Activated CD8-positive, alpha-beta memory T cell treated with anti-CD3 and anti-CD28 coated beads for 48 hours (primary cell): ENCODE results near the gene LETMD1.

Source experiments
- DNase-seq, 3 experiments: peaks; one replicate each; pipeline ENCODE4 v3.0.0-alpha.2; 2020; ENCODE audit warnings: low read depth in 2 of 3, low spot score in 2 of 3

LETMD1 gene

GRCh38 chr12:51025836-51026638 is 22.1 kb upstream of the LETMD1 start, which contains the start of gene SLC11A2:
SLC11A2 (minus strand) TSS chr12:51026384; CDS start chr12:51010728, 15,656 bp downstream.
- DNase-seq, result peak; percentile 82 to 91 (median 89)

- no peak for DNase-seq
These were observed 20.7 kb upstream of the LETMD1 start for GRCh38 chr12:51027342-51027835.

GRCh38 chr12:51028126-51028812 is 19.9 kb upstream of the LETMD1 start:
- no peak for DNase-seq

- DNase-seq, result no peak
These were observed 19.3 kb upstream of the LETMD1 start for GRCh38 chr12:51028813-51029150.

- no peak for DNase-seq
These were observed 15.1 kb upstream of the LETMD1 start for GRCh38 chr12:51033048-51033447.

- no peak for DNase-seq
These were observed 14.6 kb upstream of the LETMD1 start for GRCh38 chr12:51033457-51034089.

- no peak for DNase-seq
These were observed 11.8 kb upstream of the LETMD1 start for GRCh38 chr12:51036279-51036678.

GRCh38 chr12:51048661-51049251 is 629 bp downstream of the LETMD1 start:
- no peak for DNase-seq

- DNase-seq, result no peak
These were observed 1.4 kb downstream of the LETMD1 start for GRCh38 chr12:51049525-51049924.

- DNase-seq, result no peak
These were observed 3.7 kb downstream of the LETMD1 start for GRCh38 chr12:51051787-51052186.

GRCh38 chr12:51055060-51055459 is 6.9 kb downstream of the LETMD1 start:
- DNase-seq, result no peak

- no peak for DNase-seq
These were observed 8.1 kb downstream of the LETMD1 start for GRCh38 chr12:51056242-51056641.

- DNase-seq, result no peak
These were observed 11.0 kb downstream of the LETMD1 start for GRCh38 chr12:51059086-51059485.

- no peak for DNase-seq
These were observed 14.7 kb downstream of the LETMD1 start for GRCh38 chr12:51062631-51063397.

GRCh38 chr12:51065530-51065929 is 17.4 kb downstream of the LETMD1 start:
- no peak for DNase-seq

- DNase-seq, result no peak
These were observed 19.1 kb downstream of the LETMD1 start for GRCh38 chr12:51067229-51067628.

- no peak for DNase-seq
These were observed 19.6 kb downstream of the LETMD1 start for GRCh38 chr12:51067771-51068170.

- DNase-seq, result no peak
These were observed 21.9 kb downstream of the LETMD1 start for GRCh38 chr12:51070004-51070403.

- no peak for DNase-seq
These were observed 23.5 kb downstream of the LETMD1 start for GRCh38 chr12:51071663-51072062.

GRCh38 chr12:51075390-51075789 is 27.3 kb downstream of the LETMD1 start:
- DNase-seq, result no peak
